IPS DF 4.7 (cell line): ENCODE data around the gene RNF128.

Experiments
- DNase-seq: peaks from one replicate; pipeline ENCODE4 v3.0.0-alpha.2; 2013; ENCODE audit warnings: low spot score; ENCODE audit errors: extremely low read depth

Gene RNF128

GRCh38 chrX:106726485-106727437 is at the start of gene RNF128:
Gene RNF128 (plus strand): TSS chrX:106726701. CDS start chrX:106726914, 213 bp downstream.
- DNase-seq = peak; percentile 38

GRCh38 chrX:106680716-106681115 is 45.8 kb upstream of the RNF128 start:
- no peak for DNase-seq

GRCh38 chrX:106684207-106684606 is 42.3 kb upstream of the RNF128 start:
- no peak for DNase-seq

DNA sequence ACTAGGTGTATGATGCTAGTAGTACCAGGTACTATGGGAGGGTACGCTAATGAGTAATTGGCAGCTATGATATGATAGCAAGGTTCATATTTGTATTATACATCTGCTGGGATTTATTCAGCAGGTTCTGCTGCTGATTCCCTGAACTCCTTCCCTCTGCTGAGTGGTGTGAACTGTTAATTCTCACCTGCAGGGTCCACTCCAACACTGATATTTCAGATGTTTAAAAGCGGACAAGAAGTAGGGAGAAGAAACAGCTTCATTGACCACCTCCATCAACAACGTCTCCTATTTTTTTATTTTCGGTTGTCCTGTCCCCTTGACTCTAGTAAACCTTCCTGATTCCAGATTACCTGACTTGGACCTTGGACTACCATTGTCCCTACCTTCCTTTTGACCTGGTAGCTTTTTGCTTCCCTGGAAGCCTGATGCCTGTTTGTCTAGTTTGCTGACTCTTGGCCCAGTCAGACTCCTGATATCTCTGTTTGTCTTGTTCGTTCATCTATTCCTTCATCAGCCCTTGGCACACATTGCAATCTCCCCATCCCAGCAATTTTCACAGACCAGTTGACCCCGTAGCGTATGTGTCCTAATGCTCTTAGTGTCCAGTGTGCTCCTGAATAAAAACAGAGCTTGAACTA is 34.0 kb upstream of the RNF128 start:
- DNase-seq = no peak

GRCh38 chrX:106696502-106696901 is 30.0 kb upstream of the RNF128 start:
- no peak for DNase-seq

- no peak for DNase-seq
Observed at GRCh38 chrX:106698693-106699092, 27.8 kb upstream of the RNF128 start.

DNA sequence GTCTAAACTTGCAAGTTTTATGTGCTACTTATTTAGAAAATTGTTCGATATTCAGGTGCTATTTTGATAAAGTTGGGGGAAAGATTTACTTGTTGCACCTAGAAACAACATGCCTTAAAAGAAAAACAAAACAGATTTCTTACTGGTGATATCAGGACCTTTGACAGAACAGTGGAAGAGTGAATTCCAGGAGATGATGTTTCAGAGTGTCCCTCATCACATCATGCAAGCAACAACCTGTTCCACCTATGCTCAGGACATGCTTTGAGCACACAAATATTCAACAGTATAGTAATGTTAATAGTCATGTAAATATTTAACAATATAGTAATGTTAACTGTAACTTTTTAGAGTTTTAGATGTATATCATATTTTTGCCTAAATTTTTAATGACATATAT is 23.9 kb upstream of the RNF128 start:
- DNase-seq = no peak

DNA sequence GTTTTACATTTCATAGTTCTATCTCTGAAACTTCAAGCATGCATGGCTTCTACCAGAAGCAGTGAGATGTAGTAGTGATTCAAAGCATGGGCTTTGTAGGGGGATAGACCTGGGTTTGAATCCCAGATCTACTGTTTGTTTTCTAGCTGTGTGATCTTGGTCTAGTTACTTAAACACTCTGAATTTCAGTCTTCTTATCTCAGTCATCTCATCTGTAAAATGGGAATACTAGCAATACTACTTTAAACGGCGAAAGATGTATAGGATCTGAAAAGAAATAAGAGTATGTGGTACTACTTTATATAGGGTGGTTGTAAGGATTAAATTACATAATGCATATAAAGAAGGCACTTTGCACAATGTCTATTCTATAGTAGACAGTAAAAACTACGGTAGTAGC is 20.0 kb upstream of the RNF128 start:
- no peak for DNase-seq

DNA sequence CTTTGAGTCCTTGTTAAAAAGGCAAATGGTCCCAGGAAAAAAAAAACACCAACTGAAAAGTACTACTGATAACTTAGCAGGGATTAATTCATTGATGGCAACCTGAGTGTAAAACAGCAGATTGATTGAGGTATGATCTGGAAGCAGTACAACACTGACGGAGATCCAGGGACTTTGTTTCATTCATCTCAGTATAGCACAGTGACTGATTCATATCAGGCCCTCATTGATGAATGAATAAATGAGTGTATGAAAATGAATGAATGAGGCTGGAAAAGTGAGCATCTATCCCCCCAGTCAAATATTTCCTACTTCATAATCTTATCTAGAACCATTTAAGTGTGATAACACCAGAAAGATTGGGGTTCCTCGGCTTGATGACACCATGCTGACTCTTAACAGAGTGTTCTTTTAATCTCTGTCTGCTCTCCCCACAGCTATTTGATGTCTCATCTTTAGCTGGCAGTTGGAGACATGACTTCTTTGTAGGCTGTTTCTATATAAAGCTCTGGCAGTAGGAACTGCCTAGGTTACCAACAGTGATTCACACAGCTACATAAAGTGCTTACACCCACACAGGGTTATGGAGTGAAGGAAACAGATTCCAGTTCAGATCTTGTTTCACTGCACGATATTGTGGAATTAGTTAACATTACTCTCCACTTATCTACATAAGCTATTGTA is 18.6 kb upstream of the RNF128 start:
- no peak for DNase-seq

DNA sequence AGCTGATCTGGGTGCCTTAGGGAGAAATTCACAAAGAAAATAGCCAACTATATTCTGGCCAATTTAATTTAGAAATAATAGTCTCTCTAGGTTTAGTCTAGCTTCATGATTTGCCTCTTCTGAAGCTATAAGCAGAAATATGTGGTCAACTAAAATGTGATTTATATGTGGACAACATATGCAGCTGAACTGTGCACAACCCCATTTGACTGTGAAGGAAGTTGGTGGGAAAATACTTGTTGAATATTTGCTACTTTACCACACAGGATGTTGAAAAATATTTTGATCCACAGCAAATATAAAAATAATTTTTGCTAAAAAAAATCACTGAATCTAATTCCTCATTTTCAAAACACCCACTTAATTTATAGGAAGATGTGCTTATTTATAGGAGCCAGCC is 15.7 kb upstream of the RNF128 start:
- DNase-seq = no peak

- DNase-seq = no peak
Observed at GRCh38 chrX:106711375-106711774, 15.1 kb upstream of the RNF128 start.

DNA sequence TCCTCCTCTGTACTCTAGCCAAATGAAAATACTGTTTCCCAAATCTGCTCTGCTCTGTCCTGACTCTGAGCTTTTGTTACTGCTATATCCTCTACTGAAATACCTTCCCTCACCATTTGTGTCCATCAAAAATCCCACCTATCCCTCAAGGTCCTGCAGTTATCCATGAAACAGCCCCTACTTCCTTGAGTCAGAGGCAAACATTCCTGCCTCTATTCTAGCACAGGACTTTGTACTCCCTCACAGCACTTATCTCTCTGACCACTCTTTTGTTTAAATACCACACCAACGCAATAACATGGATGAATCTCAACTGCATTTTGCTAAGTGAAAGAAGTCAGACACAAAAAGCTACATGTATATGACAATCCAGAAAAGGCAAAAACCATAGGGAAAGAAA is 10.5 kb upstream of the RNF128 start:
- DNase-seq = no peak

- DNase-seq = no peak
Observed at GRCh38 chrX:106716463-106716862, 10.0 kb upstream of the RNF128 start.

DNA sequence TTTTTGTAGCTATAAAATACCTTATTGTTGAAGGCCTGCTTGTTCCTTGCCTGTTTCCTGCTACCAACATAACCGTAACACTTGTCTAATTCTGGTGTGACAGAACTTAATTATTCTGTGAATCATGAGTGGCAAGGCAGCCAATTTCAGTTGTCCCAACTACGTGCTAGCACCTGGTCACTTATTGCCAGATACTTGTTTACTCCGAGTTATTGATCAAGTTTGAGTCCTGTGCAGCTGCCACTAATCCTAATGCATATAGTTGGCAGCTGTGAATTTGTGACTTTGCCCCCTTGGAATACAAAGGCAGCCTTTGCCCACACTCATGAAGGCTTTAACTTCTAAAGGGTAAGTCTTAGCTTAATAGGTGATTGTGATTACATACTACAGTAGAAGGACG is 7.8 kb upstream of the RNF128 start:
- DNase-seq = no peak

GRCh38 chrX:106725931-106726330 is 570 bp upstream of the RNF128 start:
- no peak for DNase-seq

- no peak for DNase-seq
Observed at GRCh38 chrX:106728337-106728736, 1.8 kb downstream of the RNF128 start.

DNA sequence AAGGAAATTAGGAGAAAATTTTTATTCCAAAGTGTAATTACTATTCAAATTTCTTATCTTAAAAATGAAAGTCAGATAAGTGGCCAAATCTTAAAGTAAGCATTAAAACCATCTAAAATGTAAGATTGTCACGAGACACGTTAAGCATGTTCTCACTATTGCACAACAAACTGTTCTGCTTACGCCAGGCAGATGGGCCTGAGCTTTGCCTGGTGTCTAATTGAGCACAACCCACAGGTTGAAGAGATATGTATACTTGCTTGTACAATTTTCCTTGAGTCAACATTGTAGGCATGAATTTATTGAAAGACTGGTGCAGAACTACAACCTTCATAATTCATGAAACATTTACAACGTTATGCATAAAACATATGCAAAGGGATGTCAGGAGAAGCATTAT is 3.9 kb downstream of the RNF128 start:
- DNase-seq = no peak

DNA sequence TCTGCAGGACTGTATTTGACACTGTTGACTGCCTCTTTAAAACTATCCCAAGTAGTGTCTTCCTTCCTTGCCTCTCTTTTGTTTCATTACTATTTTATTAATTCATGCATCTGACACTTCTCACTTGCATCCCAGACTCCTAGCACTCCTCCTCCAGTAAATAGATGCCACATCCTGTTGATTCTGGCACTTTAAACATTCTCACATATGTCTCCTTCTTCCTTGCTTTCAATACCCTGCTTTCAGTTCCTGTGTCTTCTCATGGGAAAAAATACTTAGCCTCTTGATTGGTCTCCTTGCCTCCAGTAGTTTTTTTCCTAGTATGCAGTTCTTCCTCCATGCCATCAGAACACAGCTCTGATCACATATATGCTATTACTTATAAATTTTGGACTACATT is 5.1 kb downstream of the RNF128 start:
- no peak for DNase-seq

- no peak for DNase-seq
Observed at GRCh38 chrX:106734827-106735226, 8.3 kb downstream of the RNF128 start.

DNA sequence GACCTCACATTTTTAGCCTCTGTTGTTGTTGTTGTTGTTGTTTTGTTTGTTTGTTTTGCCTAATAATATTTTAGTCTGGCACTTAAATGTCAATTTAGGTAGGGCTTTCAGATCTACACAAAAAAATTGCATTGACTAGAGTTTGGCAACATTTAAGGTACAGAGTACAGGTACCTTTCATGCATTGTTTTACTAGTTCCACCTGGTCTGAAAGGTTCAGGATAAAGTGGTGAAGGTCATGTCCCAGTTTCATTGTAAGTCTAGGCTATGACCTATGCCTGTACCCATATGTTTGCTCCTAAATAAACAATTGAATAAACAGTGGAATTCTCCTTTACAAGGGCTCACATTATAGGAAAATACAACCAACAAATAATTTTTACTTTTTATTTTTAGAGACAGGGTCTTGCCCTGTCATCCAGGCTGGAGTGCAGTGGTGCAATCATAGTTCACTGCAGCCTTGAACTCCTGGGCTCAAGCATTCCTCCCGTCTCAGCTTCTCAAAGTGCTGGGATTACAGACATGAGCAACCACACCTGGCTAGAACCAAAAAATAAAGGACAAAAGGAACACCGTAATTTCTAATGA is 13.8 kb downstream of the RNF128 start:
- DNase-seq = no peak

DNA sequence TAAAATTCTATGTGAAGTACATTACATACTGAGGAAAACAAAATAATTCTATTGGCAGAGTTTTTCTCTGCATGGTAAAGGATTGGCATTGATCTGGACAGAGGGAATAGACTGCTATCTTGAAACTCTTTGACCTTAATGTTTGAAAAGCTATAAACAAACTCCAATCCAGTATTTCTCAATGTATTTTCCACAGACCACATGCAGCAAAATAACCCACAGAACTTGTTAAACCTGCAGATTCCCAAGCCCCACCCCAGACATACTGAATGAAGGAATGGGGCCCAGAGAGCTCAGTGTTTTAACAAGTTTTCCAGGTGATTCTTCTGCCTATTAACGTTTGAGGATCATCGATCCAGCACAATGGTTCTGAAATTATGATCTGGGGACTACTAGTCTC is 15.7 kb downstream of the RNF128 start:
- DNase-seq = no peak

DNA sequence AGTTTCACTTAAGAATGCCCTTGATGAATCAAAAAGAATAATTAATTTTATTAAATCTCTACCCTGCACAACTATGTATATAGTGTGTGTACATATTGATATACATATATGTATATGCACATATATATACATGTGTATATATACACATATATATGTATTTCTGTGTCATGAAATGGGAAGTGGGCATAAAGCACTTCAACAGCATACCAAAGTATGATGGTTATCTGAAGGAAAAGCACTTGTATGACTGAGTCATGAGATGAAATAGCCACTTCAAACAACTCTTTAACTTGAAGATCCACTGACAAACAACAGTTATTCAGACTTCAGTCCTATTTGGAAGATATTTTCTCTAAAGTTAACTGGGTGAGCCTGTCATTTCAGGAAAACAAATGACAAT is 16.3 kb downstream of the RNF128 start:
- DNase-seq = no peak
